Heart right ventricle (tissue), 16 donors: ENCODE results near the gene PLA2G4B. TPM values are rescaled to one million over a fixed set of nuclear protein-coding genes. Genes with fewer than 3 reads are reported as not detected.
A peak's percentile ranks its signal among the peaks of the same experiment; 100 is the strongest.

ENCODE experiments used
- ATAC-seq, 8 donors: fragments of 200-7000 bp; cut with Tn5 transposase; one replicate each; pipeline ENCODE4 v1.9.1; 2020; ENCODE audit warnings: mild to moderate bottlenecking in 8 of 8, moderate library complexity in 8 of 8, moderate number of reproducible peaks in 1 of 8
- DNase-seq, 2 donors: peaks; one replicate each; pipeline ENCODE4 v3.0.0-alpha.2; 2020
- H3K27ac ChIP-seq, 10 donors: fragments of 200-600 bp; sonication (generic) in 2 of 10; one replicate each; pipeline versions ENCODE4 v1.5.0 to v1.8.0; 2020 to 2022; ENCODE audit warnings: mild to moderate bottlenecking in 3 of 10
- H3K27me3 ChIP-seq, 7 donors: fragments of 200-600 bp; one replicate each; pipeline ENCODE4 v1.8.0; 2021 to 2022; ENCODE audit warnings: mild to moderate bottlenecking in 2 of 7
- H3K36me3 ChIP-seq, 9 donors: fragments of 200-600 bp; sonication (generic) in 1 of 9; one replicate each; pipeline versions ENCODE4 v1.5.0 to v1.8.0; 2020 to 2022; ENCODE audit warnings: mild to moderate bottlenecking in 2 of 9
- H3K4me1 ChIP-seq, 9 donors: fragments of 200-600 bp; sonication (generic) in 1 of 9; one replicate each; pipeline versions ENCODE4 v1.5.0 to v1.8.0; 2020 to 2022; ENCODE audit warnings: mild to moderate bottlenecking in 4 of 9
- H3K4me3 ChIP-seq, 10 donors: fragments of 200-600 bp; sonication (generic) in 2 of 10; one replicate each; pipeline versions ENCODE4 v1.5.0 to v1.8.0; 2020 to 2022; ENCODE audit warnings: mild to moderate bottlenecking in 7 of 10, moderate library complexity in 2 of 10
- H3K9me3 ChIP-seq, 11 donors: fragments of 200-600 bp in 10 of 11; sonication (generic) in 2 of 11; one replicate each; pipeline versions ENCODE4 v1.5.0 to v1.8.0; 2013 to 2022; ENCODE audit warnings: mild to moderate bottlenecking in 2 of 11, control low read depth in 1 of 11, moderate library complexity in 1 of 11
- CTCF ChIP-seq, 9 donors: fragments of 200-600 bp; sonication (generic) in 2 of 9; IDR thresholded peaks; one replicate each; pipeline versions ENCODE4 v1.5.0 to v1.8.0; 2021 to 2022; ENCODE audit warnings: antibody characterized with exemption in 9 of 9, mild to moderate bottlenecking in 5 of 9, moderate library complexity in 1 of 9
- WGBS, 2 donors: extraction: QIAGEN DNeasy Blood & Tissue Kit; methylation state at CpG; one replicate each; pipeline ENCODE4 v1.1.7; 2013; ENCODE audit warnings: inconsistent platforms in 1 of 2; 5-methylcytosine and 5-hydroxymethylcytosine counted together
- intact Hi-C, 10 donors: fragments of 100-400 bp; cut with DNase I; formaldehyde crosslinking; loops; one replicate each; pipeline versions ENCODE4 v1.11.1 to v1.14.2; 2022
- polyA plus RNA-seq, 2 donors: library from polyadenylated mRNA; stranded (reverse); fragments of 200-250 nt; gene quantifications; one replicate each; pipeline ENCODE4 v1.2.3, GENCODE V29; 2013
- total RNA-seq, 10 donors: library from RNA; stranded (reverse); fragmentation: NEBNext Ultra II Directional in 3 of 10; extraction: Animal tissue kit (Norgen Biotek cat#: 25700) in 3 of 10; gene quantifications; one replicate each; pipeline versions ENCODE4 v1.2.1 to v1.2.4, GENCODE V29; 2021 to 2023
- donor health status: Arrhythmogenic right ventricular cardiomyopathy.
- donor health status: ischemic (EF 13 %, LVEDD 7.1; RV severe dilation, severe dysfunction).
- donor health status: healthy with polysubstance abuse.
- donor health status: DM: no; HTN: yes; CAD: no.
- donor health status: DM: no; HTN: no; CAD: no.
- donor health status: ischemic (EF 25% LVEDD 6.9; RV normal size, moderate dysfunction).
- donor health status: ischemic (EF 25% LVEDD 5.7; RV mildly dilated, moderate dysfunction).
- donor health status: healthy.
- donor health status: DM: yes; HTN: yes; CAD: no.
- donor health status: Ischemic cardiomyopathy.
- donor health status: ischemic (EF 35%, LVEDD 5.7; RV mildly dilated, moderate dysfunction).
- donor health status: nonischemic (EF 11% LVEDD 7.7; RV severe dilation, severe dysfunction).
- donor health status: DM: yes; HTN: yes; CAD: no.
- donor health status: PGD.
- donor health status: ischemic (EF 29% LVEDD 5.4; RV normal size, mild dysfunction).
- donor health status: nonischemic (EF 23%, LVEDD 6.1; RV moderate dilation, normal function).

PLA2G4B gene
- total and polyA plus RNA-seq, 12 donors, result 1.6 to 16.0 (median 3.2) TPM

- no peaks in the 10 kb centered on the region for H3K27me3 ChIP-seq
- DNase-seq (no peak), ATAC-seq (peak in 1 of 8 donors; percentile 13)
- WGBS, 2 donors, result 67 to 69% methylated on average over 8 of the region's 8 CpGs
- no peak overlapping the region for H3K4me3 ChIP-seq
- no peaks in the 10 kb centered on the region for H3K9me3 ChIP-seq
- no peak for TF ChIP-seq CTCF (IDR thresholded peaks at IDR 0.05)
- no peak overlapping the region for H3K27ac ChIP-seq
- peaks cover 0 to 32% (median 6%) of the 10 kb centered on the region in 9 donors for H3K4me1 ChIP-seq
- H3K36me3 ChIP-seq, result peaks cover 0 to 22% (median 8%) of the 10 kb centered on the region in 9 donors
- intact Hi-C loops, result loop anchor here in 1 of 10 donors (10.0 kb wide), 1 partner anchor 200 kb away; no protein-coding TSS in a partner anchor
Measured at GRCh38 chr15:41804916-41805666, 33.6 kb upstream of the PLA2G4B start.

GRCh38 chr15:41805711-41806110, 32.9 kb upstream of the PLA2G4B start:
- H3K9me3 ChIP-seq, result no peaks in the 10 kb centered on the region
- ATAC-seq, result no peak
- peaks cover 0 to 16% (median 4%) of the 10 kb centered on the region in 9 donors for H3K36me3 ChIP-seq
- intact Hi-C loops, result loop anchor here in 1 of 10 donors (10.0 kb wide), 1 partner anchor 201 kb away; no protein-coding TSS in a partner anchor
- no peak overlapping the region for H3K4me3 ChIP-seq
- peaks cover 0 to 32% (median 6%) of the 10 kb centered on the region in 9 donors for H3K4me1 ChIP-seq
- no peak overlapping the region for H3K27ac ChIP-seq
- no peak for TF ChIP-seq CTCF (IDR thresholded peaks at IDR 0.05)
- no peak for DNase-seq
- no peaks in the 10 kb centered on the region for H3K27me3 ChIP-seq
- WGBS, 2 donors, result 86 to 90% methylated on average over 3 of the region's 3 CpGs

- Histone ChIP-seq H3K36me3 (peaks cover 0 to 8% (median 0%) of the 10 kb centered on the region in 9 donors), H3K4me3 (no peak overlapping the region), H3K27me3 (no peaks in the 10 kb centered on the region), H3K4me1 (peaks cover 0 to 39% (median 6%) of the 10 kb centered on the region in 9 donors), H3K9me3 (no peaks in the 10 kb centered on the region), H3K27ac (no peak overlapping the region)
- intact Hi-C loops, result loop anchor here in 1 of 10 donors (10.0 kb wide), 1 partner anchor 202 kb away; no protein-coding TSS in a partner anchor
- ATAC-seq (peak; percentile 39 to 77 (median 61)), DNase-seq (peak in 1 of 2 donors; percentile 28)
- TF ChIP-seq CTCF (IDR thresholded peaks at IDR 0.05), result peak in 4 of 9 donors; percentile 12 to 36 (median 28)
- 55 to 79% methylated on average over 10 of the region's 10 CpGs for WGBS, 2 donors
Measured at GRCh38 chr15:41806291-41807181, 32.1 kb upstream of the PLA2G4B start.

GRCh38 chr15:41809121-41809520, 29.5 kb upstream of the PLA2G4B start:
- H3K4me1 ChIP-seq, result peaks cover 0 to 40% (median 6%) of the 10 kb centered on the region in 9 donors
- TF ChIP-seq CTCF (IDR thresholded peaks at IDR 0.05), result no peak

More at GRCh38 chr15:41809121-41809520, 29.5 kb upstream of the PLA2G4B start:
- Histone ChIP-seq H3K9me3 (no peaks in the 10 kb centered on the region), H3K4me3 (no peak overlapping the region), H3K27ac (no peak overlapping the region), H3K36me3 (peaks cover 0 to 23% (median 0%) of the 10 kb centered on the region in 9 donors), H3K27me3 (no peaks in the 10 kb centered on the region)
- ATAC-seq (no peak), DNase-seq (no peak)
- intact Hi-C loops, result loop anchor here in 1 of 10 donors (10.0 kb wide), 1 partner anchor 204 kb away; no protein-coding TSS in a partner anchor
- 92 to 94% methylated on average over 2 of the region's 2 CpGs for WGBS, 2 donors
